DND-41 (cell line): ENCODE measurements around the gene BCL2L13.

Source experiments
- ATAC-seq: fragments of 200-7000 bp; cut with Tn5 transposase; 3 replicates; pipeline ENCODE4 v1.9.1; 2021; ENCODE audit warnings: low read depth; ENCODE audit not compliant: insufficient read depth
- DNase-seq: peaks from one replicate; pipeline ENCODE4 v3.0.0-alpha.2; 2020
- H2AFZ ChIP-seq: 2 replicates; pipeline ENCODE4 v1.6.0; 2012; ENCODE audit warnings: low read depth, low read length
- H3K27ac ChIP-seq: 2 replicates; pipeline ENCODE4 v1.5.1; 2012; ENCODE audit warnings: low read length, inconsistent platforms
- H3K27me3 ChIP-seq: fragments of 200-600 bp; sonication (generic); 2 replicates; pipeline ENCODE4 v1.6.0; 2012; ENCODE audit warnings: low read length, mild to moderate bottlenecking, inconsistent platforms; ENCODE audit not compliant: insufficient read depth, poor library complexity
- H3K36me3 ChIP-seq: 2 replicates; pipeline ENCODE4 v1.5.1; 2012; ENCODE audit warnings: low read length, inconsistent platforms; ENCODE audit not compliant: insufficient read depth
- H3K4me1 ChIP-seq: 2 replicates; pipeline ENCODE4 v1.5.1; 2012; ENCODE audit warnings: mild to moderate bottlenecking, low read length; ENCODE audit not compliant: insufficient read depth
- H3K4me2 ChIP-seq: 2 replicates; pipeline ENCODE4 v1.6.0; 2012; ENCODE audit warnings: mild to moderate bottlenecking, moderate library complexity, low read length, inconsistent platforms; ENCODE audit not compliant: insufficient read depth
- H3K4me3 ChIP-seq, 2 experiments: fragments of 200-600 bp in 1 of 2; shearing (Covaris generic) in 1 of 2; 2 replicates each; pipeline ENCODE4 v1.5.1; 2012 to 2016; ENCODE audit warnings: inconsistent platforms in 2 of 2, low read length in 2 of 2, mild to moderate bottlenecking in 2 of 2, low read depth in 1 of 2, moderate library complexity in 1 of 2
- H3K79me2 ChIP-seq: 2 replicates; pipeline ENCODE4 v1.6.0; 2012; ENCODE audit warnings: low read length, inconsistent platforms; ENCODE audit not compliant: insufficient read depth
- H3K9ac ChIP-seq: 2 replicates; pipeline ENCODE4 v1.6.0; 2012; ENCODE audit warnings: low read depth, mild to moderate bottlenecking, inconsistent platforms, low read length, moderate library complexity
- H3K9me3 ChIP-seq: 2 replicates; pipeline ENCODE4 v1.5.1; 2012; ENCODE audit warnings: low read length, moderate library complexity, mild to moderate bottlenecking, inconsistent platforms; ENCODE audit not compliant: insufficient read depth, severe bottlenecking
- H4K20me1 ChIP-seq: 2 replicates; pipeline ENCODE4 v1.6.0; 2012; ENCODE audit warnings: low read length; ENCODE audit not compliant: insufficient read depth
- EZH2 ChIP-seq: IDR thresholded peaks from 3 replicates; pipeline ENCODE4 v1.6.1; 2012; ENCODE audit warnings: borderline replicate concordance, low read depth, mild to moderate bottlenecking, moderate library complexity, low read length, inconsistent platforms; ENCODE audit not compliant: severe bottlenecking
- TF ChIP-seq, protein P1 (sequence below): IDR thresholded peaks from 2 replicates; pipeline ENCODE4 v1.5.1; 2012; ENCODE audit warnings: borderline replicate concordance, low read length, moderate library complexity, mild to moderate bottlenecking; ENCODE audit not compliant: poor library complexity, severe bottlenecking; ENCODE audit errors: extremely low read depth

The BCL2L13 gene

DNA sequence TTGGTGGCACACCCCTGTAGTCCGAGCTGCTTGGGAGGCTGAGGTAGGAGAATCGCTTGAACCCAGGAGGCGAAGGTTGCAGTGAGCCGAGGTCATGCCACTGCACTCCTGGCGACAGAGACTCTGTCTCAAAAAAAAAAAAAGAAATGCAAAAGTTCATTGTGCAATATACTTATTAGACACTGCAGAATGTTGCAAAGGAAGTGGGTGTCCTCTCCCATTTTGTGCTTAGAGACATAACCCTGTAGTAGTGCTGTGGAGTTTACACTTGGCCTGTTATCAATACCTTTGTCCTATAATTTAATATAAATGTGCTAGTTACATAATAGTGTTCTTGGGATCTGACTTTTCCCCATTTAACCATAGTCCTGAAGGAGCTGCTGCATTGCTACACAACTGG lies 9.4 kb downstream of the BCL2L13 start:
- no peak for DNase-seq
- Histone ChIP-seq H3K27ac (no peak overlapping the region), H3K79me2 (peaks cover 2% of the 10 kb centered on the region)

DNA sequence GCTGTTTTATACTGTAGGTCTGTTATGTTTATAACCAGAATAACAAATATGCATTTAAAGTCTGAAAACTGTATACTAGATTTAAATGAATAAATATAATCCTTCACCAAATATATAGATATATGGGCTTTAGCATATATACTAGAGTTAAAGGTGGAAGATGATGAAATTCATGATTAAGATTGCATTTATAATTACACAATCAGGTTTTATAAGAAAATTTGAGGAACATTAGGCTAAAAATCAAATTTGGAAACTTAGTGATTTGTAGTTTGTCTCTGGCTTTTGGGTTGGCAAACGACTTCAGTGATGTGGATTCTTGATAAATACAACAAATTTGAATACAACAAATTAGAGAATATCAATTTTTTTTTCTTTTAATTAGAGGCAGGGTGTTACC lies 10.0 kb downstream of the BCL2L13 start:
- peaks cover 2% of the 10 kb centered on the region for H3K79me2 ChIP-seq
- H3K27ac ChIP-seq, result no peak overlapping the region
- H3K27me3 ChIP-seq, result no peaks in the 10 kb centered on the region
- ATAC-seq (no peak), DNase-seq (no peak)
- H3K9me3 ChIP-seq, result no peaks in the 10 kb centered on the region
- no peaks in the 10 kb centered on the region for H4K20me1 ChIP-seq
- H3K4me2 ChIP-seq, result no peak overlapping the region
- no peaks in the 10 kb centered on the region for H3K36me3 ChIP-seq
- TF ChIP-seq, protein P1, sequence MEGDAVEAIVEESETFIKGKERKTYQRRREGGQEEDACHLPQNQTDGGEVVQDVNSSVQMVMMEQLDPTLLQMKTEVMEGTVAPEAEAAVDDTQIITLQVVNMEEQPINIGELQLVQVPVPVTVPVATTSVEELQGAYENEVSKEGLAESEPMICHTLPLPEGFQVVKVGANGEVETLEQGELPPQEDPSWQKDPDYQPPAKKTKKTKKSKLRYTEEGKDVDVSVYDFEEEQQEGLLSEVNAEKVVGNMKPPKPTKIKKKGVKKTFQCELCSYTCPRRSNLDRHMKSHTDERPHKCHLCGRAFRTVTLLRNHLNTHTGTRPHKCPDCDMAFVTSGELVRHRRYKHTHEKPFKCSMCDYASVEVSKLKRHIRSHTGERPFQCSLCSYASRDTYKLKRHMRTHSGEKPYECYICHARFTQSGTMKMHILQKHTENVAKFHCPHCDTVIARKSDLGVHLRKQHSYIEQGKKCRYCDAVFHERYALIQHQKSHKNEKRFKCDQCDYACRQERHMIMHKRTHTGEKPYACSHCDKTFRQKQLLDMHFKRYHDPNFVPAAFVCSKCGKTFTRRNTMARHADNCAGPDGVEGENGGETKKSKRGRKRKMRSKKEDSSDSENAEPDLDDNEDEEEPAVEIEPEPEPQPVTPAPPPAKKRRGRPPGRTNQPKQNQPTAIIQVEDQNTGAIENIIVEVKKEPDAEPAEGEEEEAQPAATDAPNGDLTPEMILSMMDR, result no peak
- no peak for TF ChIP-seq EZH2
- H3K9ac ChIP-seq, result no peak overlapping the region
- H3K4me1 ChIP-seq, result no peaks in the 10 kb centered on the region
- no peak overlapping the region for H2AFZ ChIP-seq
- H3K4me3 ChIP-seq, result no peak overlapping the region

More for the DNA sequence above, 9.4 kb downstream of the BCL2L13 start:
- Histone ChIP-seq H3K9me3 (no peaks in the 10 kb centered on the region), H3K4me3 (no peak overlapping the region), H3K9ac (no peak overlapping the region), H3K27me3 (no peaks in the 10 kb centered on the region), H2AFZ (no peak overlapping the region), H4K20me1 (no peaks in the 10 kb centered on the region), H3K4me2 (no peak overlapping the region), H3K36me3 (no peaks in the 10 kb centered on the region), H3K4me1 (no peaks in the 10 kb centered on the region)
- no peak for TF ChIP-seq EZH2
- TF ChIP-seq, protein P1, result no peak
- no peak for ATAC-seq

DNA sequence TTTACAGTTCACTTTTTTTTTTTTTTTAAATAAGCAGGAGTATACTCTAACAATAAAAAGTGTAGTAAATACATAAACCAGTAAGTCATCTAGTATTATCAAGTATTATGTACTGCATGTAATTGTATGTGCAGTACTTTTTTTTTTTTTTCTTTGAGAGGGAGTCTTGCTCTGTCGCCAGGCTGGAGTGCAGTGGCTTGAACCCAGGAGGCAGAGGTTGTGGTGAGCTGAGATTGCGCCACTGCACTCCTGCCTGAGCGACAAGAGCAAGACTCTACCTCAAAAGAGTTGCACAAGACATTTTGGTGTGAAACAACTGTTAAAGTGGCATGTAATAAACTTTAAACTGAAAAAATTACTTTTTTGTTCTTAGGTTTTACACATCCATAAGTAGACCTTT lies 16.7 kb downstream of the BCL2L13 start:
- no peaks in the 10 kb centered on the region for H3K4me1 ChIP-seq
- H3K4me2 ChIP-seq, result no peak overlapping the region
- no peak for DNase-seq
- peaks cover 9% of the 10 kb centered on the region for H3K36me3 ChIP-seq
- no peaks in the 10 kb centered on the region for H3K27me3 ChIP-seq
- ATAC-seq, result no peak
- no peak overlapping the region for H2AFZ ChIP-seq
- no peak overlapping the region for H3K9ac ChIP-seq
- no peaks in the 10 kb centered on the region for H3K9me3 ChIP-seq
- no peak overlapping the region for H3K27ac ChIP-seq
- TF ChIP-seq, protein P1, result no peak
- no peak for TF ChIP-seq EZH2
- H3K79me2 ChIP-seq, result peaks cover 3% of the 10 kb centered on the region; the same call in 1 of the 2 replicates
- H3K4me3 ChIP-seq, result no peak overlapping the region
- no peaks in the 10 kb centered on the region for H4K20me1 ChIP-seq
